Measurements from ENCODE around the gene KCNQ1.
"Not testable (repeated sequence)": the region's sequence is repeated elsewhere in the genome, so short reads cannot be mapped to it uniquely, and the experiment has no call there.

KCNQ1 gene

DNA sequence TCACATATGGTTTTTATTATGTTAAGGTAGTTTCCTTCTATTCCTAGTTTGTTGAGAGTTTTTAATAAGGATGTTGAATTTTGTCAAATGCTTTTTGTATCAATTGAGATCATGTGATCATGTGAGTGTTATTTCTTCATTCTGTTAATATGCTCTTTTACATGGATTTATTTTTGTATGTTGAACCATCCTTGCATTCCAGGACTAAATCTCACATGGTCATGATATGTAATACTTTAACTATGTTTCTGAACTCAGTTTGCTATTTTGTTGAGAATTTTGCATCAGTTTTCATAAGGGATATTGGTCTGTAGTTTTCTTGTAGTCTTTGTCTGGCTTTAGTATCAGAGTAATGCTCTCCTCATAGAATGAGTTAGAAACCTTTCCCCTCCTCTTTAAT lies 43.2 kb downstream of the KCNQ1 start:
- H3K4me3 ChIP-seq (ENCODE audit: low read length) = no peak overlapping the region
- H3K9ac ChIP-seq (ENCODE audit: low read length) = no peak overlapping the region
- no peaks in the 10 kb centered on the region for H3K27me3 ChIP-seq (ENCODE audit: control insufficient read depth, insufficient read depth, low read length)
- H3K4me1 ChIP-seq (ENCODE audit: control insufficient read depth, insufficient read depth, low read length) = no peaks in the 10 kb centered on the region
- H3K36me3 ChIP-seq (ENCODE audit: control insufficient read depth, insufficient read depth, low read length) = no peaks in the 10 kb centered on the region
- H3K27ac ChIP-seq (ENCODE audit: low read depth, low read length) = no peak overlapping the region

DNA sequence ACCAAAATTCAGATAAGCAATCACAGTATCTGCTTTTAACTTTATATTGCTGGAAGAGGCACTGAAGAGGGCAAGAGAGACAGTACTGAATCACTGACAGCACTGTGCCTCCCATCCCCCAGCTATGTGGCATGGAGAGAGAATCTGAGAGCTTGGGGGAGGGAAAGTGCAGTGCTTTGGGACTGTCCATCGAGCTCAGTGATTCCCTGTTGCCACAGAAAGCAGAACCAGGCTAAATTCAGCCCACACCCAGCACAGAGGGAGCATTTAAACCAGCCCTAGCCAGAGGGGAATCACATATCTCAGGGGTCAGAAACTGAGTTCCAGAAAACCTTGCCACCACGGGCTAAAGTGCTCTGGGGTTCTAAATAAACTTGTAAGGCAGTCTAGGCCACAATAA lies 44.3 kb downstream of the KCNQ1 start:
- H3K4me1 ChIP-seq (ENCODE audit: control insufficient read depth, insufficient read depth, low read length) = no peaks in the 10 kb centered on the region
- H3K27ac ChIP-seq (ENCODE audit: low read depth, low read length) = no peak overlapping the region
- H3K27me3 ChIP-seq (ENCODE audit: control insufficient read depth, insufficient read depth, low read length) = no peaks in the 10 kb centered on the region
- no peak overlapping the region for H3K9ac ChIP-seq (ENCODE audit: low read length)
- H3K36me3 ChIP-seq (ENCODE audit: control insufficient read depth, insufficient read depth, low read length) = no peaks in the 10 kb centered on the region
- H3K4me3 ChIP-seq (ENCODE audit: low read length) = no peak overlapping the region

DNA sequence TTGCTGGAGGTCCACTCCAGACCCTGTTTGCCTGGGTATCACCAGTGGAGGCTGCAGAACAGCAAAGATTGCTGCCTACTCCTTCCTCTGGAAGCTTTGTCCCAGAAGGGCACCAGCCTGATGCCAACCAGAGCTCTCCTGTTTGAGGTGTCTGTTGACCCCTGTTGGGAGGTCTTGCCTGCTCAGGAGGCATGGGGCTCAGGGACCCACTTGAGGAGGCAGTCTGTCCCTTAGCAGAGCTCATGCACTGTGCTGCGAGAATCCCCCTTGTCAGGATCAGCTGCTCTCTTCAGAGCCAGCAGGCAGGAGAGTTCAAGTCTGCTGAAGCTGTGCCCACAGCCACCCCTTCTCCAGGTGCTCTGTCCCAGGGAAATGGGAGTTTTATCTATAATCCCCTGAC lies 53.1 kb downstream of the KCNQ1 start:
- not testable (repeated sequence) for H3K27ac ChIP-seq (ENCODE audit: low read depth, low read length); H3K4me3 ChIP-seq (ENCODE audit: low read length); H3K27me3 ChIP-seq (ENCODE audit: control insufficient read depth, insufficient read depth, low read length); H3K9ac ChIP-seq (ENCODE audit: low read length); H3K36me3 ChIP-seq (ENCODE audit: control insufficient read depth, insufficient read depth, low read length); H3K4me1 ChIP-seq (ENCODE audit: control insufficient read depth, insufficient read depth, low read length)

DNA sequence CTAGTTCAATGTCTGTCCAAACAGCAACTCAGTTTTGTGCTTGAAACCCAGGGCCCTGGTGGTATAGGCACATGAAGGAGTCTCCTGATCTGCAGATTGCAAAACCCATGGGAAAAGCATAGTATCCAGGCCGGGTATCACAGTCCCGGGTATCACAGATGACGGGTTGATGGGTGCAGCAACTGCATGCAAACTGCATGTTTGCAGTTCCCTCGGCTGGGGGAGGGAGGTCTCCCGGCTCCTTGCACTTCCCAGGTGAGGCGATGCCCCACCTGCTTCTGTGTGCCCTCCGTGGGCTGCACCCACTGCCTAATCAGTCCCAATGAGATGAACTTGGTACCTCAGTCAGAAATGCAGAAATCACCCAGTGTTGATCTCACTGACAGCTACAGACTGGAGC lies 53.9 kb downstream of the KCNQ1 start:
- Histone ChIP-seq H3K27me3 (ENCODE audit: control insufficient read depth, insufficient read depth, low read length) (no peaks in the 10 kb centered on the region), H3K27ac (ENCODE audit: low read depth, low read length) (no peak overlapping the region), H3K4me3 (ENCODE audit: low read length) (no peak overlapping the region), H3K36me3 (ENCODE audit: control insufficient read depth, insufficient read depth, low read length) (no peaks in the 10 kb centered on the region), H3K4me1 (ENCODE audit: control insufficient read depth, insufficient read depth, low read length) (no peaks in the 10 kb centered on the region), H3K9ac (ENCODE audit: low read length) (no peak overlapping the region)

DNA sequence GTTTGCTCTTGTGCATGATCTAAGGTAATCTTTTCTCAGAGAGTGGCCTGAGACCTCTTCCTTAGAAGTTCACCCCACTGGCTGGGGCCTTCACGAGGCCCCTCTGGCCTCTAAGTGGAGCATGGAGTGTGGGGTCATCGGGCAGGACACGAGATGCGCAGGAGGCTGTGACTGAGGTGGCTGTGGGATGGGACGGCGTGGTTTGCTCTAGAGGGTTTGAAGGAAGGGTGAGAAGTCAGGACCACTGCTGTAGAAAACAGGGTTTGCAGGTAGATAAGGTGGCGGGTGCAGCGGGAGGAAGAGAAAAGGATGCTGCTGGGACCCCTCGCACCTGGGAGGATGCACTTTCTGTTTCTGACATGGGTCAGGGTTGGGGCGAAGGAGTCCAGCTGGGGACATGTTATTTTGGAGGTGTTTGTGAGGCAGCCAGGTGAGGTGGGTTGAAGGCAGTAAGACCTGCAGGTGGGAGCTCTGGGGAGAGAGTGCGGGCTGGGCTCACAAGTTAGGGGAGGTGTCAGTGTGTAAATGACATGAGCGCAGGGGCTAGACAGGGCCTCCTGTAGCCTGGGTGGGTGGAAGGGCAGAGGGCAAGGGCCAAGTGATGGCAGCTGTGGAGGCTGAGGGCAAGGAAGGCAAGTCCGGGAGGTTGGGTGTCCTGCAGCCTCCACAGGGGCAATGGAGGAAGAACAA lies 62.5 kb downstream of the KCNQ1 start:
- no peaks in the 10 kb centered on the region for H3K4me1 ChIP-seq (ENCODE audit: control insufficient read depth, insufficient read depth, low read length)
- H3K27ac ChIP-seq (ENCODE audit: low read depth, low read length) = no peak overlapping the region

DNA sequence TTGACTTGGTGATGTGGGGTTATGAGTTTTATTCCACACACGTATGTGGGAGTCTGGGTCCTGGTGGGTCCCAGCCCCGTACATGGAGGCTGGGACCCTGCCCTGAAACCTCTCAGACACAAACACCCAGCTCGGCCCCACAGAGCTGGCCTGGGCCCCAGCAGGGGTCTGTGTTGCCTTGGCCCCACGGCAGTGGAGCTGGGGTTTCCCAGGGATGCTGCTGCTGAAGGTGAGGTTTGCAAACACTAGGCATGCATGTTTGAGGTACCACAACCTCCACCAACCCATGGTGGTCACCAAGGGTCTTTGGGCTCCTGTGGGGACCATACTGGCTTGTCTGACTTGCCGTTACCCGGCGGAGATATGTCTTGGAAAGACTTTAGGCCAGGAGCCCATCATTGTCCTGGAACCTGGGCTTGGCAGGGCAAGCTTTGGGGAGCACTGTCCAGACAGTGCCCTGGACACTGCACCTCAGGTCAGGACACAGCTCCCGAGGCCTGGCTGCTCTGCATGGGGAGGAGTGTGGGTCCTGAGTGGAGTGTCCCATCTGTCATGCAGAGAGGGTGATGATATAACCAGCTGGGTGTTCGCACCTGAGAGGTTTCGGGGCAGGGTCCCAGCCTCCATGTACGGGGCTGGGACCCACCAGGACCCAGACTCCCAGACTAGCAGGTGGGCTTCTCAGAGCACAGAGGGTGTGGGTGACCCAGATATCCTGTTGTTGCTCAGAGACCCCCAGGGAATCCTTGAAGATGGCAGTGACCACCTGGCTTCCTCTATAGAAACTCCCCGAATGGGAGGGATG lies 63.3 kb downstream of the KCNQ1 start:
- Histone ChIP-seq H3K4me3 (ENCODE audit: low read length) (no peak overlapping the region), H3K27ac (ENCODE audit: low read depth, low read length) (no peak overlapping the region)

More for the DNA sequence above, 62.5 kb downstream of the KCNQ1 start:
- Histone ChIP-seq H3K4me3 (ENCODE audit: low read length) (no peak overlapping the region), H3K27me3 (ENCODE audit: control insufficient read depth, insufficient read depth, low read length) (no peaks in the 10 kb centered on the region), H3K9ac (ENCODE audit: low read length) (no peak overlapping the region), H3K36me3 (ENCODE audit: control insufficient read depth, insufficient read depth, low read length) (no peaks in the 10 kb centered on the region)

DNA sequence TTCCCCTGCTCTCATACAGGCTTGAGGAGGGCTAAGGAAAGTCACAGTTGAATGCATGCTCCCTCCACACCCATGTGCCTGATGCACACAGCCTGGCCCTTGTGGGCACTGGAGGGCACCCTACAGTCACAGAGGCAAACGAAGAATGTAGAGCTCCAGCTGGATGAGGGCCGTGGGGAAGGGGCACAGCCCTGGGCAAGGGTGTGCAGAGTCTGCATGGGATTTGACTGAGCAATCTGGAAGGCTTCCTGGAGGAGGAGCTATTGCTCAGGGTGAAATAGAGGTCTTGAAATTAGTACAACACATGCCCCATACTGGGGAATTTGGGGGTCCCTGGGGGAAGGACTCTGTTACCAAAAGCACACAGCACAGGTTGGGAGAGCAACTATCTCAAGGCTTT lies 64.0 kb downstream of the KCNQ1 start:
- Histone ChIP-seq H3K4me1 (ENCODE audit: control insufficient read depth, insufficient read depth, low read length) (no peaks in the 10 kb centered on the region), H3K36me3 (ENCODE audit: control insufficient read depth, insufficient read depth, low read length) (no peaks in the 10 kb centered on the region), H3K27ac (ENCODE audit: low read depth, low read length) (no peak overlapping the region), H3K27me3 (ENCODE audit: control insufficient read depth, insufficient read depth, low read length) (no peaks in the 10 kb centered on the region), H3K9ac (ENCODE audit: low read length) (no peak overlapping the region), H3K4me3 (ENCODE audit: low read length) (no peak overlapping the region)

More for the DNA sequence above, 63.3 kb downstream of the KCNQ1 start:
- Histone ChIP-seq H3K27me3 (ENCODE audit: control insufficient read depth, insufficient read depth, low read length) (no peaks in the 10 kb centered on the region), H3K4me1 (ENCODE audit: control insufficient read depth, insufficient read depth, low read length) (no peaks in the 10 kb centered on the region), H3K9ac (ENCODE audit: low read length) (no peak overlapping the region), H3K36me3 (ENCODE audit: control insufficient read depth, insufficient read depth, low read length) (no peaks in the 10 kb centered on the region)

DNA sequence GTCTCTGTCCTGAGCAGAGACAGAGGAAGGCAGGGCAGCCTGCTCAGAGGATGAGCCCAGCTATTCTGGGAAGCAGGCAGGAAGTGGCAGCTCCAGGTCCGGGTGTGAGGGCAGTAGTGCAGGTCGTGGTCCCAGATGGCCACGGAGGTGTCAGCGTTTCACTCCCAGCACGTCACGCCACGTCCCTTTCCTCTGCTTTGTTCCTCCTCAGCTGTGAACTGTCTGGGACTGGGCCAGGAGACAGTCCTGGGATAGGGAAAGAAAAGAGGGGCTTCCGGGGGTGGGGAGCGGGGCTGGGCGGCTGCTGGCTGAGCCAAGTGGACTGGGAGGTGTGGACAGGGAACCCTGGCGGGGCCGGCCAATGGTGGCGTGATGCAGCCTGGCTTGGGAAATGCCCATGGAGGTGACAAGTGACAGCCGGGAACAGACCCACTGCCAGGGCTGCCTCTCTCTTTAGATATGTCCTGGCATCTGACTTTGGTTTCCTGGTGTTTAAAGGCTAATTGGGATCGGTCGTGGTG lies 64.7 kb downstream of the KCNQ1 start:
- Histone ChIP-seq H3K27me3 (ENCODE audit: control insufficient read depth, insufficient read depth, low read length) (no peaks in the 10 kb centered on the region), H3K9ac (ENCODE audit: low read length) (no peak overlapping the region), H3K4me1 (ENCODE audit: control insufficient read depth, insufficient read depth, low read length) (no peaks in the 10 kb centered on the region), H3K36me3 (ENCODE audit: control insufficient read depth, insufficient read depth, low read length) (no peaks in the 10 kb centered on the region), H3K27ac (ENCODE audit: low read depth, low read length) (no peak overlapping the region), H3K4me3 (ENCODE audit: low read length) (no peak overlapping the region)

DNA sequence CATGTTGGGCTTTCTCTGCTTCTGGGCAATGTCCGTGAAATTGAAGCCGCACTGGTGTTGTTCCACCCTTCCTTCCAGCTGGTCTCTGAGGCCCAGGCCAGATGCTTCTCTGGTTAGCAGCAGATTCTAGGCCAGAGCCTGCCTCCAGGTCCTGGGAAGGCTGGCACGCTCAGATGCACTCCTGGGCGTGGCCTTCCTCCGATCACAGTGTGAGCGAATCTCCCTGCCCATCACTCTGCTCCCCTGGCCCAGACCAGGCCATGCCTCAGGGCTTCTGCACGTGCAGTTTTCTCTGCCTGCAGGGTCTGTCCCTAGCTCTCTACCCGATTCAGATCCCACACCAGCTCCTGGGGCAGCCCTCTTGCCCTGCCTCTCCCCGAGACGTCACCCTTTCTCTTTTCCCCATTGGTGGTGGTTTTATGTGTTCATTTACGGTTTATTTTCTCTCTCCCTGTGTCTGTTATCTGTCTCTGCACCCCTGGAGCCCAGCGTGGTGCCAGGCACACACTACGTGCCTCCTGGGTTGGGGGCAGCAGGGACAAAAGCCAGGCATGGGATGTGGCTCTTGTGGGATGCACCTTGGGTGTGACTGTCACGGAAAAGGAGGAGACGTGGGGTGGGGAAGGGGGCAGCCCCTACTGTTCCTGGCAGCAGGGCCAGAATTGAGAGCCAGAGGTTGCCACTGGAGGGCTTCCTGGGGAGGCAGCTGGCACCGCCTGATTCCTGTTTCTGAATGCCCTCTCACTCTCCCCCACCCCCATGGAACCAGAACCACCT lies 66.0 kb downstream of the KCNQ1 start:
- Histone ChIP-seq H3K4me3 (ENCODE audit: low read length) (no peak overlapping the region), H3K36me3 (ENCODE audit: control insufficient read depth, insufficient read depth, low read length) (no peaks in the 10 kb centered on the region), H3K27me3 (ENCODE audit: control insufficient read depth, insufficient read depth, low read length) (no peaks in the 10 kb centered on the region), H3K4me1 (ENCODE audit: control insufficient read depth, insufficient read depth, low read length) (no peaks in the 10 kb centered on the region), H3K9ac (ENCODE audit: low read length) (no peak overlapping the region), H3K27ac (ENCODE audit: low read depth, low read length) (no peak overlapping the region)

DNA sequence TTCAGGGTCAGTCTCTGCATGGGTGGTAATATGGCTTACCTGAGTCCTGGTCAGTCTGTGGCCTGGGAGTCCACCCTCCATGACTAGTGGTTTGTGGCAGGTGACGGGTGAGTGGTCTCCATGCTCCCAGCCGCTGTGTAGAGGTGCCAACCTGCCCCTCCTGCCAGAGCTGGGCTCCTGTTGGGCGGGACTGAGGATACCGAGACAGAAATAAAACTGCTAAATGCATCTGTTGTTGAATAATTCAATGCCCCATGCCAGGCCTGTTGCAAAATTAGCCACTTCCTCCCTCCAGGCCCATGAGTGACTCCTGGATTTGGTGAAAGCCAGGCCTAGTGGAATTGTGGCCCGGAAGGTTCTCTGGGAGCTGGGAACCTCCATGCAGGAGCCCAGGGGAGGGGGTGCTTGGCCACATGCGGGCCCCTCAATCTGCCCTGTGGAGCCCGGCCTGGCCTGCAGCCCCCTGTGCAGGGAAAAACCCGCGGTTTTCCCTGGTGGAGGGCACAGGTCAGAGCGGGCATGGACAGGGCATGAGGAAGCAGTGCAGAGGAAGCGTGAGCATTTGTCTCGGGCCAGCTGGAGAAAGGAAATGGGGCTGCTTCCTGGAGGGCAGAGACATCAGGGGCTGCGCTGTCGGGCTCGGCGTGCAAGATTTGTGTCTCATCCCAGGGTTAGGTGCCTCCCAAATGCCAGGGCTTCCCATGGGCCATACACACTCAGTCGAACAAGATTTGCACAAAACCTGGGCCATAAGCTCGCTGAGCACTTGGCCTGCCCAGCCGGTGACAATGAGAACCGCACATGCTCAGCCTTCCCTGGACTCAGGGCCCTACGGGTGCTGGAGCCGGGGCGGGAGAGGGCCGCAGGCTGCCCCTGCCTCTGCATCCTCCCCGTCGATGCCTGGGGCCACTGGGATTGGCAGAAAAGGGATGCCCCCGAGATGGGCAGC lies 66.9 kb downstream of the KCNQ1 start:
- H3K4me1 ChIP-seq (ENCODE audit: control insufficient read depth, insufficient read depth, low read length) = no peaks in the 10 kb centered on the region
- H3K9ac ChIP-seq (ENCODE audit: low read length) = no peak overlapping the region
- no peaks in the 10 kb centered on the region for H3K36me3 ChIP-seq (ENCODE audit: control insufficient read depth, insufficient read depth, low read length)
- H3K4me3 ChIP-seq (ENCODE audit: low read length) = no peak overlapping the region
- no peaks in the 10 kb centered on the region for H3K27me3 ChIP-seq (ENCODE audit: control insufficient read depth, insufficient read depth, low read length)
- no peak overlapping the region for H3K27ac ChIP-seq (ENCODE audit: low read depth, low read length)

DNA sequence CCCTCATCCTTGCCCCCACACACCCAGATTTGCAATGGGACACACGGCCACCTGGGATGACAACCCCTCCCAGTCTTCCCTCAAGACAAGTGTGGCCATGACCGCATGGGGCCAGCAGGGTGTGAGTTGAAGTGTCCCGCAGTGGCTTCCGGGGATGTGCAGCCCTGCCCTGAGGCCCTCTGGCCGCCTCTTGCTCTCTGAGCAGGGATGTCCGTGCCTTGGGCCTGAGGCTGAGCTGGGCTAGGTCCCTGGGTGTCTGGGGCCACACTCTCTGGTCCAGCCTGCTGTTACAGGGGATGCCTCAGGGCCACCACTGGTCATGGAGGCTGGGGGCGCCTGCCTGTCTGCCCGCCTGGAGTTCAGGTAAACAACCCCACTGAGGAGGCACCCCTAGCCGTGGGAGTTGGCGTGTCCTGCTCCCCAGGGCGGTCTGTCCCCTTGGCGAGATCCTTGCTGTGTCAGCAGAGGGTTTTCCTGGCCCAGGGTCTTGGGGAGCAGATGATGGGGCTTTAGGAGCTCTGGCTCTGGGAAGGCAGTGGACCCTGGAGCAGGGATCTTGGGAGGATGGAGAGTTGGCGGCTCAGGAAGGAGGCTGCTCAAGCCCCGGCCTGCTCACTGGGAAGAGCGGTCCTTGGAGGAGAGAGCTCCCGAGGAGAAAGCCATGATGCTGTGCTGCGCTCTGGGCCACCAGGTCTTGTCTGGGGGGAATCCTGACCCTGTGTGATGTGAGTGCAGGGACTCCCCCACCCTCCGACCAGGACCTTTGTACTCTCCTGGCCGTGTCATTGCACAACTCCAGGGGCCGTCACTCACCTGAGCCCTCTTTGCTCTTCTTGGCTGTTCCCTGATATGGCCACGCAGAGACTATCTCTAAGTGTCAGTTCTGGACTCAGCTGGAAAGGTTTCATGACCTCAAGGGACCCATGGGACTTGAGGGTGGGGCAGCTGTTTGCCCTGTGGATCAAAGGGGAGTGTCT lies 67.9 kb downstream of the KCNQ1 start:
- Histone ChIP-seq H3K9ac (ENCODE audit: low read length) (no peak overlapping the region), H3K4me3 (ENCODE audit: low read length) (no peak overlapping the region), H3K27me3 (ENCODE audit: control insufficient read depth, insufficient read depth, low read length) (no peaks in the 10 kb centered on the region), H3K4me1 (ENCODE audit: control insufficient read depth, insufficient read depth, low read length) (no peaks in the 10 kb centered on the region), H3K27ac (ENCODE audit: low read depth, low read length) (no peak overlapping the region), H3K36me3 (ENCODE audit: control insufficient read depth, insufficient read depth, low read length) (no peaks in the 10 kb centered on the region)
